Smooth muscle cell (in vitro differentiated cells): Measurements from ENCODE around the gene RAB7B. TPM values are rescaled to one million over a fixed set of nuclear protein-coding genes. Genes with fewer than 3 reads are reported as not detected.

ENCODE experiments used
- DNase-seq: peaks from one replicate; lab custom pipeline; 2025; ENCODE audit not compliant: unreplicated experiment; lab: John Stamatoyannopoulos, UW
- H2AFZ ChIP-seq: fragments of 200-600 bp; sonication (generic); 2 replicates; pipeline ENCODE4 v1.6.0; 2016; ENCODE audit warnings: antibody characterized with exemption, low read depth, mild to moderate bottlenecking
- H3F3A ChIP-seq: fragments of 200-600 bp; sonication (generic); 2 replicates; pipeline ENCODE4 v1.6.0; 2017; ENCODE audit warnings: antibody characterized with exemption, low read depth
- H3K27ac ChIP-seq: fragments of 200-600 bp; sonication (generic); 2 replicates; pipeline ENCODE4 v1.5.1; 2016; ENCODE audit warnings: low read depth, mild to moderate bottlenecking
- H3K27me3 ChIP-seq: fragments of 200-600 bp; sonication (generic); 2 replicates; pipeline ENCODE4 v1.6.1; 2016; ENCODE audit warnings: low read depth, mild to moderate bottlenecking
- H3K36me3 ChIP-seq: fragments of 200-600 bp; sonication (generic); 2 replicates; pipeline ENCODE4 v1.5.1; 2016; ENCODE audit warnings: low read depth
- H3K4me1 ChIP-seq: fragments of 200-600 bp; sonication (generic); 2 replicates; pipeline ENCODE4 v1.5.1; 2016; ENCODE audit warnings: low read depth
- H3K4me2 ChIP-seq: fragments of 200-600 bp; sonication (generic); 2 replicates; pipeline ENCODE4 v1.6.0; 2016; ENCODE audit warnings: mild to moderate bottlenecking
- H3K4me3 ChIP-seq: fragments of 200-600 bp; sonication (generic); 2 replicates; pipeline ENCODE4 v1.5.1; 2016; ENCODE audit warnings: mild to moderate bottlenecking
- H3K79me2 ChIP-seq: fragments of 200-600 bp; sonication (generic); 2 replicates; pipeline ENCODE4 v1.6.0; 2016; ENCODE audit warnings: low read depth, mild to moderate bottlenecking
- H3K9ac ChIP-seq: fragments of 200-600 bp; sonication (generic); 2 replicates; pipeline ENCODE4 v1.6.0; 2016; ENCODE audit warnings: low read depth
- H3K9me3 ChIP-seq: fragments of 200-600 bp; sonication (generic); replicated peaks from 2 replicates; pipeline ENCODE4 v1.5.1; 2016; ENCODE audit warnings: low read depth
- H4K20me1 ChIP-seq: fragments of 200-600 bp; sonication (generic); 2 replicates; pipeline ENCODE4 v1.6.0; 2016; ENCODE audit warnings: low read depth
- CTCF ChIP-seq: fragments of 200-600 bp; sonication (generic); IDR thresholded peaks from 2 replicates; pipeline ENCODE4 v1.5.1; 2017; ENCODE audit warnings: borderline replicate concordance, mild to moderate bottlenecking, antibody characterized with exemption; ENCODE audit not compliant: insufficient read depth, poor library complexity, severe bottlenecking
- WGBS: methylation state at CpG from one replicate; pipeline ENCODE4 v1.1.7; 2016; ENCODE audit warnings: low lambda C conversion rate; 5-methylcytosine and 5-hydroxymethylcytosine counted together
- polyA plus RNA-seq: library from polyadenylated mRNA; unstranded; fragments of >200 nt; fragmentation: Nextera tagmentation; extraction: Ambion mirVana; gene quantifications from 2 replicates; pipeline ENCODE4 v1.2.1, GENCODE V29; 2016
- total RNA-seq: library from RNA; depleted of rRNA; stranded (reverse); fragments of >200 nt; gene quantifications from 2 replicates; pipeline ENCODE4 v1.2.3, GENCODE V29; 2014

The RAB7B gene
- total and polyA plus RNA-seq, 2 experiments from 2014 or later: 13.0 to 13.6 TPM

DNA sequence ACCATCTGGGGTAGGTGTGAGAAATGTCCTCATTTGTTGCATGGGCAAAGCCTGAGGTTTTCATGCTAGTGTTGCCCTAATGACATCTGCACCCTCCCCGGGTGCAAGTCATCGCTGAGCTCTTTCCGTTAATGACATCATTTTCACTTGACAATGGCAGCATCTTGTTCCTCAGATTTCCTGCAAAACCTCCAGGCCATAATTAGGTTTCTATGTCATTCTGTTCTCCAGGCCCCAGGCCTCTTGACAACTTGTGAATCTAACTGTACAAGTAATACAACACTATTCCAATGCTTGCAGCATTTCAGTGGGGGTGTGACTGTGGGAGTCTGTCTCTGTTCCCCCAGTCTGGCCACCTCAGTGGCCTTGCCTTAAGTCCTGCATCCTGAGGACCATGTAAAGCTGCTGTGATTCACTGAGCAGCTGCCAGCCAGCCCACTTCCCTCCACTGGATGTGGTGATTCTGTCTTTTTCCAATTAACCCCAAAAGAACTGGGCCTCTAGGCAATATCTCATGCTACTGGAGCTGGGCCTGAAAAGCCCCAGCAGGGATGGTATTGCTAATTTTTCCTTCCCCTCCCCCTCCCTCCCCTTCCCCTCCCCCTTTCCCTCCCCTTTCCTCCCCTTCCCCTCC, 22.8 kb downstream of the RAB7B start:
- Histone ChIP-seq H3K27me3 (no peaks in the 10 kb centered on the region), H3K9ac (no peak overlapping the region), H3K36me3 (no peaks in the 10 kb centered on the region), H3K4me3 (no peak overlapping the region), H3K9me3 (no peaks in the 10 kb centered on the region), H3K4me1 (peaks cover 7% of the 10 kb centered on the region), H4K20me1 (peaks cover 4% of the 10 kb centered on the region), H3K27ac (no peak overlapping the region), H3F3A (no peaks in the 10 kb centered on the region), H3K4me2 (no peak overlapping the region), H2AFZ (no peak overlapping the region), H3K79me2 (no peaks in the 10 kb centered on the region)
- DNase-seq: no peak
- no peak for TF ChIP-seq CTCF
- WGBS: 73% methylated on average over 3 of the region's 3 CpGs

- 92% methylated on average over 6 of the region's 6 CpGs for WGBS
- Histone ChIP-seq H3F3A (no peaks in the 10 kb centered on the region), H3K27me3 (no peaks in the 10 kb centered on the region)
These were observed 23.9 kb downstream of the RAB7B start for GRCh38 chr1:205979301-205979700.

GRCh38 chr1:205978676-205979075, 24.5 kb downstream of the RAB7B start:
- no peak for DNase-seq
- Histone ChIP-seq H3K4me2 (no peak overlapping the region), H3K79me2 (no peaks in the 10 kb centered on the region)

More at GRCh38 chr1:205979301-205979700, 23.9 kb downstream of the RAB7B start:
- no peak for DNase-seq
- peaks cover 7% of the 10 kb centered on the region for H3K4me1 ChIP-seq
- no peak for TF ChIP-seq CTCF
- no peak overlapping the region for H3K27ac ChIP-seq
- no peaks in the 10 kb centered on the region for H3K79me2 ChIP-seq
- no peaks in the 10 kb centered on the region for H3K36me3 ChIP-seq
- H3K9ac ChIP-seq: no peak overlapping the region
- H3K9me3 ChIP-seq: no peaks in the 10 kb centered on the region
- no peak overlapping the region for H3K4me2 ChIP-seq
- no peak overlapping the region for H3K4me3 ChIP-seq
- no peak overlapping the region for H2AFZ ChIP-seq
- peaks cover 4% of the 10 kb centered on the region for H4K20me1 ChIP-seq

More at GRCh38 chr1:205978676-205979075, 24.5 kb downstream of the RAB7B start:
- Histone ChIP-seq H3K27me3 (no peaks in the 10 kb centered on the region), H3K27ac (no peak overlapping the region), H3F3A (no peaks in the 10 kb centered on the region), H3K4me3 (no peak overlapping the region), H3K9me3 (no peaks in the 10 kb centered on the region), H4K20me1 (no peaks in the 10 kb centered on the region), H3K36me3 (no peaks in the 10 kb centered on the region), H3K4me1 (peaks cover 7% of the 10 kb centered on the region), H3K9ac (no peak overlapping the region), H2AFZ (no peak overlapping the region)
- 83% methylated on average over 7 of the region's 7 CpGs for WGBS
- no peak for TF ChIP-seq CTCF
